Measurements from ENCODE around the gene CDKN2C.
A peak's percentile ranks its signal among the peaks of the same experiment; 100 is the strongest.
"Not testable (repeated sequence)": the region's sequence is repeated elsewhere in the genome, so short reads cannot be mapped to it uniquely, and the experiment has no call there.

CDKN2C gene

DNA sequence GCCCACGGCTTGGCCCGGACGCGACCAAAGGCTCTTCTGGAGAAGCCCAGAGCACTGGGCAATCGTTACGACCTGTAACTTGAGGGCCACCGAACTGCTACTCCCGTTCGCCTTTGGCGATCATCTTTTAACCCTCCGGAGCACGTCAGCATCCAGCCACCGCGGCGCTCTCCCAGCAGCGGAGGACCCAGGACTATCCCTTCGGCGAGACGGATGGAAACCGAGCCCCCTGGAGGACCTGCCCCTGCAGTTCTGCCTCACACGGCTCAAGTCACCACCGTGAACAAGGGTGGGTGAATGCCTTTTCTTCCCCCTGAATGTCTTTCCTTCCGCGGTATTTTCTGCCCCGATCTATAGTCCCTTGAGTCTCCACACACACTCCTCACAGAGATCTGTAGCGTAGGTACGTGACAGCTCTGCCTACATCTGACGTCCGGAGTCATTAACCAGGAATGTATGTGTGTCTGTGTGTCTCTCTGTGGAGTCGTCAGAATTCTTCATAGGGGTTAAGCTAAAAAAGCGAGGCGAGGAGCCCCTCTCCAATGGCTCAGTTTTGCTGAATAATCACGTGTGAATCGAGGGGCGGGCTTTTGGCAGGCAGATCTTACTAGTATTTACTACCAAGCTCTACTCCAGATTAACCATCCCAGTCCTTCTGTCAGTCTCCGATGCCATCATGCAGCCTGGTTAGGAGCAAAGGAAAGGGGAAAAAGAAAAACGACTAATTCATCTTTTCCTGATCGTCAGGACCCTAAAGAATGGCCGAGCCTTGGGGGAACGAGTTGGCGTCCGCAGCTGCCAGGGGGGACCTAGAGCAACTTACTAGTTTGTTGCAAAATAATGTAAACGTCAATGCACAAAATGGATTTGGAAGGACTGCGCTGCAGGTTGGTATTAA lies at the start of gene CDKN2C:
TSS of gene CDKN2C (plus strand) at position 635 of the 898 bp plus-strand sequence. CDS start at position 759, 124 bp downstream.
- no peak for DNase-seq (ENCODE audit: low read depth in 2 of 2)

DNA sequence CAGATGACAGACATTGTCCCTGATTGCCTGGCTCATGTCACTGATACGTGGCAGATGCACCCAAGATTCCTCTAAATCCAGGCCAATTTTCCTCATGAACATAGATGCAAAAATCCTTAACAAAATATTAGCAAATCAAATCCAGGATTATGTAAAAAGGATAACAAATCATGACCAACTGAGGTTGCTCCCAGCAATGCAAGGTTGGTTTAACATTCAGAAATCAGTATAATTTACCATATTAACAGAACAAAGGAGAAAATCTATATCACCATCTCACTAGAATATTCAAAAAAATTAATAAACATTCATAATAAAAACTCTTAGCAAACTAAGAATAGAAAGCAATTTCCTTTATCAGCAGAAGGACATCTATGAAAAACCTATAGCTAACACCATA lies 49.6 kb upstream of the CDKN2C start:
- DNase-seq (ENCODE audit: low read depth in 2 of 2): no peak

DNA sequence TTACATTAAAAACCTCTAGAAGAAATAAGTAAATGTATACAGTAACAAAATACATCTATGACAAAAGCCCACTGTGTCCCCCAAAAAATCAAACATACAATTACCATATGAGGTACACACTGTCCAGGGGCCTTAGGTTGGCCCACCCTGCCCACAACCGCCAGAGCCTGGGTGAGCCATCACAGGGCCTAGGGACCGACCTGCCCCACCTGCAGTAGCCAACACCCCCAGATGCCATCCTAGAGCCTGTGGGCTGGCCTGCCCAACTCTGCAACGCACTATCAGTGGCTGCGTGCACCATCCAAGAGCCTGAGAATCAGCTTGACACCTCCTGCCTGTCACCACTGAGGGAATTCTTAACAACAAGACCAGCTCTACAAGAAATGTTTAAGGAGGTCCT lies 49.0 kb upstream of the CDKN2C start:
- no peak for DNase-seq (ENCODE audit: low read depth in 2 of 2)

DNA sequence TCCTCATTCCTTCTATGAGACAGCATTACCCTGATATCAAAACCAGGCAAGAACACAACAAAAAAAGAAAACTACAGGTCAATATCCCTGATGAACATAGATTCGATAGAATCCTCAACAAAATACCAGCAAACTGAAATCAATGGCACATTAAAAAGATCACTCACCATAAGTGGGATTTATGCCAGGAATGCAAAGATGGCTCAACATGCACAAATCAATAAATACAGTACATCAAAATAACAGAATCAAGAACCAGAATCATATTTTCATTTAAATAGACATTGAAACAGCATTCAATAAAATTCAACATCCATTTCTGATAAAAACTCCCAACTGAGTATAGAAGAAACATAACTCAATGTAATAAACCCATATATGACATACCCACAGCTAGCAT lies 46.5 kb upstream of the CDKN2C start:
- no peak for DNase-seq (ENCODE audit: low read depth in 2 of 2)

DNA sequence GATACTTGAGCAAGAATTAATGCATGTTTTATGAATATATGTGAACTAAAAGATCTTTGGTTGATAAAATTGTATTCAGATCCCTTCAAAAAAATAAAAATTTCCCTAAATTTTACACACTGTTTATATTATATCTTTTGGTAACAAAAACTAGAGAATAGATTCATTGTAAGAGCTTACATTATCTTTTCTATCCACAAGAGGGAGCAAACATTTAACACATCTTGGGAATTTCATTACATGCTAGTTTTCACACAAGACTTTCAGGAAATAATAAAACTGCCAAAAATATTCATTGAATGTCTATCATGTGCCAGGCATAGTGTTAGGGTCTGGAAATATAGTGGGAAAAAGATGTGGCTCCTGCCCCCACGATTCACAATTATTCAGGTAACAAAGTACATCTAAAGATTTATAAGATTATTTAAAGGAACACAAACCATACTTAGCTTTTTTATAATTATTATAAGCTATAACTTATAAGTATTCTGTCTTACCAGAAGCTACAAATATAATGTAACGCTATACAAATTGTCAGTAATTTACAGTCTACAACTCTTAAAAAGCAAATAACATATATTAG lies 40.6 kb upstream of the CDKN2C start:
- no peak for DNase-seq (ENCODE audit: low read depth in 2 of 2)

DNA sequence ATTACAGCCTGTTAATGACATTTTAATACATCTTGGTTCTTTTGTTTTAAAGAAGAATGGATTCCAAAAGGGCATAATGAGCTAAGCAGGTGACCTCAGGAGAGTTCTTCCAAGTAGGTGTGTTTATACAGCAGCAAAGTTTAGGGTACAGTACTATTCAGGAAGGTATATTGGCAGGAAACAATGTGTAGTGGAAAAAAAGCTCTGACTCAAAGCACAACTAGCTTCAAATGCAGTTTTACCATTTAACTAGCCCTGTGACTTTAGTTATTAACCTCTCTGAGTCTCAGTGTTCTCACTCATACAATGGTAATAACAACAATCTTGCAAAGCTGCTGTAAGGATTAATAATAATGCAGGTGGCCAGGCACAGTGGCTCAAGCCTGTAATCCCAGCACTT lies 39.9 kb upstream of the CDKN2C start:
- no peak for DNase-seq (ENCODE audit: low read depth in 2 of 2)

DNA sequence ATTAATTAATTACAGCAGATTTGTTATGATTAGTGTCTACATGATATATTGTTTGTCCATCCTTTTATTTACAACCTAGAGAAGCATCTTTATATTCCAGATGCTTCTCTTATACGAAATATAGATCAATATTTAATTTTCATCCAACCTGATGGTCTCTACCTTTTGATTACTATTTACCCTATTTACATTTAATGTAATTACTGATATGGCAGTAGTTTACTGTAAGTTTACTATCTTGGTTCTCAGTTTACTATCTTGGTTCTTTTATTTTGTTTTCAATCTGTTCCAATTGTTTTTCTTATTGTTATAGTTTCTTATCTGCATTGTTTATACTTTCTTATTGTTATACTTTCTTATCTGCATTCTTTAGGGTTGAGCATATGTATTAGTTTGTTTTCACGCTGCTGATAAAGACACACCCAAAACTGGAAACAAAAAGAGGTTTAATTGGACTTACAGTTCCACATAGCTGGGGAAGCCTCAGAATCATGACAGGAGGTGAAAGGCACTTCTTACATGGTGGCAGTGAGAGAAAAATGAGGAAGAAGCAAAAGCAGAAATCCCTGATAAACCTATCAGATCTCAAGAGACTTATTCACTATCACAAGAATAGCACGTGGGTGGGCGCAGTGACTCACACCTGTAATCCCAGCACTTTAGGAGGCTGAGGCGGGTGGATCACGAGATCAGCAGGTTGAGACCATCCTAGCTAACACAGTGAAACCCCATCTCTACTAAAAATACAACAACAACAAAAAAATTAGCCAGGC lies 38.9 kb upstream of the CDKN2C start:
- no peak for DNase-seq (ENCODE audit: low read depth in 2 of 2)

DNA sequence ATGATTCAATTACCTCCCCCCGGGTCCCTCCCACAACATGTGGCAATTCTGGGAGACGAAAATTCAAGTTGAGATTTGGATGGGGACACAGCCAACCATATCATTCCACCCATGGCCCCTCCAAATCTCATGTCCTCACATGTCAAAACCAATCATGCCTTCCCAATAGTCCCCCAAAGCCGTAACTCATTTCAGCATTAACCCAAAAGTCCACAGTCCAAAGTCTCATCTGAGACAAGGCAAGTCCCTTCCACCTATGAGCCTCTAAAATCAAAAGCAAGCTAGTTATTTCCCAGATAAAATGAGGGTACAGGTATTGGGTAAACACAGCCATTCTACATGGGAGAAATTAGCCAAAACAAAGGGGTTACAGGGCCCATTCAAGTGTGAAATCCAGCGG lies 38.0 kb upstream of the CDKN2C start:
- not testable (repeated sequence) for DNase-seq (ENCODE audit: low read depth in 2 of 2)

DNA sequence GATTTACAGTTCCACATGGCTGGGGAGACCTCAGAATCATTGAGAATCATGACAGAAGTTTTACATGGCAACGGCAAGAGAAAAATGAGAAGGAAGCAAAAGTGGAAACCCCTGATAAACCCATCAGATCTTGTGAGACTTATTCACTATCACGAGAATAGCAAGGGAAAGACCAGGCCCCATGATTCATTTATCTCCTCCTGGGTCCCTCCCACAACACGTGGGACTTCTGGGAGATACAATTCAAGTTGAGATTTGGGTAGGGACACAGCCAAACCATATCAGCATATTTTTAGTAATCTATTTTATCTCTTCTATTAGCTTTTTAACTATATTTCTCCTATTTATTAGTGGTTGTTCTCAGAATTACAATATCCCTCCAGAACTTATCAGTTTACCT lies 36.3 kb upstream of the CDKN2C start:
- not testable (repeated sequence) for DNase-seq (ENCODE audit: low read depth in 2 of 2)

DNA sequence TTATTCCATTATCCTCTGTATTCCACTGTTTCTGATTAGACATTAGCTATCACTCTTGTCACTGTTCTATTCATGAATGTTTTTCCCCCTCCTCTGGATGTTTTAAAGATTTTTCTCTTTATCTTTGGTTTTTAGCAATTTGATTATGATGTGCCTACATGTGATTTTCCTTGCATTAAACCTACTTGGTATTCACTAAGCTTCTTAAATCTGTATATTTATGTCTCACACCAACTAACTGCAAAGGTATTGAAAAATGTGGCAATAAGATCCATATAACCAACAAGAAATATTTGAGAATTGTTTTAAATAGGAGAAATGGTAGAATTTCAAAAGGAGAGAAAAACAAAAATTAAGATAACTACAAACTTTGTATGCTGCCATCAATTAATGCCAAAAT lies 35.2 kb upstream of the CDKN2C start:
- no peak for DNase-seq (ENCODE audit: low read depth in 2 of 2)

DNA sequence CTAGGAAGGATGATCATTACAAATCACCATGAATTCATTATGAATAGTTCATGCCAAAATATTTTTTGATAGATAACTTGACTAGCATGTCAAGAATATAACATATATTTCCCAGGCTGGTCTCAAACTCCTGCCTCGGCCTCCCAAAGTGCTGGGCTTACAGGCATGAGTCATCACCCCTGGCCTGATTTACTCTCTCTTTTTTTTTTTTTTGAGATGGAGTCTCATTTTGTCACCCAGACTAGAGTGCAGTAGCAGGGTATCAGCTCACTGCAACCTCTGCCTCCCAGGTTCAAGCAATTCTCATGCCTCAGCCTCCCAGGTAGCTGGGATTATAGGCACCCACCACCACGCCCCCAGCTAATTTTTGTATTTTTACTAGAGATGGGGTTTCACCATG lies 34.8 kb upstream of the CDKN2C start:
- DNase-seq (ENCODE audit: low read depth in 2 of 2): not testable (repeated sequence)

DNA sequence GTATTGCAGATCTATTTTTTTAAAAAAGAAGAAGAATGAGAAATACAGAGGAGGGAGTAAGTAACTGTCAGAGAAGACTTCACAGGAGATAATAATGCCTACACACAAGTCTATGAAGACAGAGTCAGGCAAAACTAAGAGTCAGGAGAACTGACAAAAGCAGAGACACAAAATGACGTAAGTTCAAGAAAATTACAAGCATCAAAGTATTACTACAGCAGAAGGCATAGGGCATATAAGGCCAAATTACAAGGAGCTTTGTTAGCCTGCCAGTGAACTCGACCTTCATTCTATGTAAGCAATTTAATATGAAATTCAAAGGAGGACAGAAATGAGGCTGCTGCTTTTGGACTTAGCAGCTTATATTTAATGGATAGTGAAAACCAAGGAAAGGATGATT lies 33.7 kb upstream of the CDKN2C start:
- no peak for DNase-seq (ENCODE audit: low read depth in 2 of 2)

DNA sequence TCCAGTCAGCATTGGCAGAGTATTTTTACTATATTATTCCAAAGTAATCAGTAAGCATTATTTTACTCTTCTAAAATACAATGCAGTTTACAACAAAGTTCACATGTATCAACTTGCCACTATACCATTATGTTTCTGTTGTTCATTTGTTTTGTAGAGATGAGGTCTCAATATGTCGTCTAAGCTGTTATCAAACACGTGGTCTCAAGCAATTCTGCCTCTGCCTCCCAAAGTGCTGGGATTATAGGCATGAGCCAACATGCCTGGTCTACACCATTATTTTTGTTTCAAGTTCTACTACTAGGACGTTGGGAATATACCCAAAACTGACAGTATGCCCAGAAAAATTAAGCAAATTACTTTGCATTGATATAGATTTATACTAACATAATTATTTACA lies 29.8 kb upstream of the CDKN2C start:
- no peak for DNase-seq (ENCODE audit: low read depth in 2 of 2)

DNA sequence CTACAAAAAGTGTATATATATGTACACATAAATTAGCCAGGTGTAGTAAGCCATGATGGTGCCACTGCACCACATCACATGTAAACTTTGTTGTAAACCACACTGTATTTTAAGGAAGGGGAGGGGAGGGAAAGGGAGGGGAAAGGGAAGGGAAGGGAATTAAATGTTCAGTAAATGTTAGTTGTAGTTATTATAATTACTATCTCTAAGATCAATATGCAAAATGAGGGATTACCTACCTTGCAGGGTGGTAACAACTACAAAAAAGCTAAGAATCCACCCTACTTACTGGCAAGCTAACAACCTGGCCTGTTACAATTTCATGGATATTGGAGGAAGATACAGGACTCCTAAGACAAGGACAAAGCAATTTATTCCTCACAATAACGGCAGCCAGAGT lies 27.7 kb upstream of the CDKN2C start:
- DNase-seq (ENCODE audit: low read depth in 2 of 2): no peak

DNA sequence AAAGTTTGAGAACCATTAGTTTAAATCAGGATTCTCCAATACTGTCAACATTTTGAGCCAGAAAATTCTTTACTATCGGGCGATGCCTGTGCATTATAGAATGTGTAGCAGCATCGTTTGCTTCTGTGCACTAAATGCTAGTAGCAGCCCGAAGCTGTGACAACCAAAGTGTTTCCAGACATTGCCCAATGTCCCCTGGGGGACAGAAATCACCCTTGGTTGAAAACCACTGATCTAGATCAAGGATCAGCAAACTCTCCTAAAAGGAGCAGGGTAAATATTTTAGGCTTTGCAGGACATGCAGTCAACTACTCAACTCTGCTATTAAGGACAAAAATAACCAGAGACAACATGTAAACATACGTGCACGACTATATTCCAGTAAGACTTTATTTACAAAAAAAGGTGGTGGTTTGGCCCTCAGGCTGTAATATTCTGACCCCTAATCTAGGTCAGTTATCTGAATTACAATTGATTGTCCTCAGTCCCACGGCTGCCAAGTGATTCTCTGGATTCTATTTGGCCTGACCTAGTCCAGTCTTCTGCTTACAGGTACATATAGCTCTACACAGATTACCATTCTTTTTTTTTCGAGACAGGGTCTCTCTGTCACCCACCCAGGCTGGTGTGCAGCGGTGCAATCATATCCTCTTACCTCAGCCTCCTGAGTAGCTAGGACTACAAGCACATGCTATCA lies 20.6 kb upstream of the CDKN2C start:
- no peak for DNase-seq (ENCODE audit: low read depth in 2 of 2)

DNA sequence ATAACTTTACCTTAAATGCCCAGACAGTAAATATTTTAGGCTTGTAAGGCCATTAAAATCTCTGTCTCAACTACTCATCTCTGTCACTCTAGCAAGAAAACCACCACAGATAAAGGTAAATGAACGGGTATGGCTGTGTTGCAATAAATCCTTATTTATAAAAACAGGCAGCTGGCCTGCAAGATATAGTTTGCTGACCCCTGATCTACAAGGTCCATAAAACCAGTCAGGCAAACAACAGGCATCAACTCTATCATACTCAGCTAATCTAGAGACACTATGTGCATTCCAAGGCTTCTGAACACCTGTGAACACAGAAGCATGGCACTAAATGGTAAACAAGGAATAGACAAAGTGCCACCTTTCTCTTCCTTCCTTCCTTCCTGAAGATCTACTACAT lies 19.6 kb upstream of the CDKN2C start:
- no peak for DNase-seq (ENCODE audit: low read depth in 2 of 2)

DNA sequence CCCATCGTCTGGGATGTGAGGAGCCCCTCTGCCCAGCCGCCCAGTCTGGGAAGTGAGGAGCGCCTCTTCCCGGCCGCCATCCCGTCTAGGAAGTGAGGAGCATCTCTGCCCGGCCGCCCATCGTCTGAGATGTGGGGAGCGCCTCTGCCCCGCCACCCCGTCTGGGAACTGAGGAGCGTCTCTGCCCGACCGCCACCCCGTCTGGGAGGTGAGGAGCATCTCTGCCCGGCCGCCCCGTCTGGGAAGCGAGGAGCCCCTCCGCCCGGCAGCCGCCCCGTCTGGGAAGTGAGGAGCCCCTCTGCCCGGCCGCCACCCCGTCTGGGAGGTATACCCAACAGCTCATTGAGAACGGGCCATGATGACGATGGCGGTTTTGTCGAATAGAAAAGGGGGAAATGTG lies 17.5 kb upstream of the CDKN2C start:
- not testable (repeated sequence) for DNase-seq (ENCODE audit: low read depth in 2 of 2)

DNA sequence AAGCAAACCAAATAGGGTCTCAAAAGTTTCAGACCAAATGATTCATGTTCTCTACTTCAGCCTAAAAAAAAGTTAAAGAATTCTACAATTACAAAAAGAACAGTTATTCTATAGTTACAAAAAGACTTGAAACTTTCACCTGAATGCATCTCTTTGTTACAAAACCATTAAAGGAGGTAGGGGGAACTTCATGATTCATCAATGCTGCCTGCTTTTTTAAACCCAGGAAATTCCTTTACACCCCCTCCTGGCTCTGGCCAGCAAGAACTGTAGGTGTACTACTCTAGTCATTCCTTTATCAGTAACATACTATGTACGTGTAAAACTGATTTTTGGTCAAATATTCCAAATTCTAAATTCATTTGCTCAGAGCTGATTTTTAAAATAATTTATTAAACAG lies 14.9 kb upstream of the CDKN2C start:
- DNase-seq (ENCODE audit: low read depth in 2 of 2): no peak

DNA sequence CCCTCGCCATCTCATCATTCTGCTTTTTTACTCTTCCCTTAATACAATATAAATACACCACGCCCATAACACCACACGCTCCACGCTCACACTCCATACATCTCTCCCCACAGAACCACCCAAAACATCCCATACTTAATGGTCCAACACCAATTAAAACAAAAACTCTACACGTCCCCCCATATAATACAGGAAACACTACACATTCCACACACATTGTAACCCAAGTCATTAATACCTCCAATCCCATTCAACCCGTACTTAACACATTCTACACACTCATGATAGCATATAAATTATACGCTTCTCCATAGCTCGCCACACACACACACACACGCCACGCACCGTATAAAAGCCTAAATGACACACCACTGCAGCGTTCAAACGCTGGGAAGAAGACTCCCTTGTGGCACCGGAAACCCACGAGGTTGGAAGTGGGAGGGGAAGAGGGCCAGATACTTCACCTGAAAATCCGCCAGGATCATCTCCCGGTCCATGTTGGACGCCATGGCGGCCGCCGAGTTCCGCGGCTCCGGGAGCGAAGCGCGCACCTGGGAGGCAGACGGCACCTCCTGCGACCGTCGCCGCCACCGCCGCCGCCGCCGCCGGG lies 10.6 kb upstream of the CDKN2C start:
- no peak for DNase-seq (ENCODE audit: low read depth in 2 of 2)

DNA sequence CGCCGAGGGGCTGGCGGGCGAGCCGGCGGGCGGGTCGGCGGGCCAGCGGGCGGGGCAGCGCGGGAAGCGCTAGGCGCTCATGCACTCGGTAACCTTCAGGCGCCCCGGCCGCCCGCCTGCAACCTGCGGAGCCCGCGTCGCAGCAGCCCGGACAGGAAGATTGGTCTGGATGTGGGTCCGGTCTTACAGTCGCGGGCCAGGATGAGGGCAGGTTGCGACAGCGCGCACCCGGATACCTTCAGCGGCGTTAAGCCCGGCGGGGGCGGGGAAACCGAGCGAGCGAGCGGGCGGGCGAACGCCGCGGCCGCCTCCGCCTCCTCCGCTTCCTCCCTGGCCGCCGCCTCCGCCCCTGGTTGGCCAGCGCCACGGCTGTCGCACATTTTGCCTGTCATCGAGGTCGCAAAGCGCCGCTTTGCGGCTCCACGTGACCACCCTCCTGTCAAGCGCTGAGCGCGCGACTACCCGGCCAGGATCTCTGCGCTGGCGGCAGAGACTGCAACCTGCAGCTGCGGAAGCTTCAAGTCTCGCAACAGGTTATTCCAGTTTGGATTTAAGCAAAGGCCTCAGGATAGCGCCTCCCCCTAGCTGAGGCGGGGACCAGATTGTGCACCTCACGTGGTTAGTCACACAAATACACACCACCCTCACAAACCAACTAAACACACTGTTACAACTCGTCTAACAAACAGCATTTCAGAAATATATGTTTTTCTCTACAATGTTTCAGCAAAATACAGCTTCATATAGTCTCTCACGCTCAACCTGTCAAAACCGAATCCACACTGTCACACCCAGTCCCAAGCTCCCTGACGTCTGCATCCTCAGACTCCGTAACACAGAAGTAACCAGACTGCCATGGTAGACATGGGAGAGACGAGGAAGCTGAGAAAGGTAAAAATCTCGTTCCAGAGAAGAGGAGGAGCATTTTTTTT lies 9.9 kb upstream of the CDKN2C start, which contains the start of gene FAF1:
TSS of gene FAF1 (minus strand) at position 355 of the 932 bp plus-strand sequence. CDS start 456 bp downstream, outside the sequence.
- peak; percentile 95 for DNase-seq (ENCODE audit: low read depth in 2 of 2)

Measured in stimulated activated CD8-positive, alpha-beta memory T cell treated with anti-CD3 and anti-CD28 coated beads, Interleukin-15, amount 100 ng/mL, for 4 hours (primary cell).